GM12873 (cell line): ENCODE results near the gene PRDM11.

Source experiments
- TF ChIP-seq, protein P1 (sequence below): IDR thresholded peaks from 2 replicates; pipeline ENCODE4 v1.5.1; 2012; ENCODE audit warnings: low read depth, mild to moderate bottlenecking, moderate library complexity, low read length, control low read depth; ENCODE audit not compliant: insufficient read depth; ENCODE audit errors: missing control alignments

The PRDM11 gene

DNA sequence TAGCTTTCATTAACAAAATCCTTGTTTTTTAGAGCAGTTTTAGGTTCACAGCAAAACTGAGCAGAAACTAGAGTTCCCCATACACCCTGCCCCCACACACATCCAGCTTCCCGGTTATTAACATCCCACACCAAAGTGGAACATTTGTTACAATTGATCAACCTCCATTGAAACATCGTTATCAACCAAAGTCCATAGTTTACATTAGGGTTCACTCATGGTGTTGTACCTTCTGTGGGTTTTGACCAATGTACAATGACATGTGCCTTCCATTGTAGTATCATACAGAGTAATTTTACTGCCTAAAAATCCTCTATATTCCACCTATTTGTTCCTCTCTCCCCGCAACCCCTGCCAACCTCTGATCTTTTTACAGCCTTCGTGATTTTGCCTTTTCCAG lies 28.5 kb downstream of the PRDM11 start:
- TF ChIP-seq, protein P1, sequence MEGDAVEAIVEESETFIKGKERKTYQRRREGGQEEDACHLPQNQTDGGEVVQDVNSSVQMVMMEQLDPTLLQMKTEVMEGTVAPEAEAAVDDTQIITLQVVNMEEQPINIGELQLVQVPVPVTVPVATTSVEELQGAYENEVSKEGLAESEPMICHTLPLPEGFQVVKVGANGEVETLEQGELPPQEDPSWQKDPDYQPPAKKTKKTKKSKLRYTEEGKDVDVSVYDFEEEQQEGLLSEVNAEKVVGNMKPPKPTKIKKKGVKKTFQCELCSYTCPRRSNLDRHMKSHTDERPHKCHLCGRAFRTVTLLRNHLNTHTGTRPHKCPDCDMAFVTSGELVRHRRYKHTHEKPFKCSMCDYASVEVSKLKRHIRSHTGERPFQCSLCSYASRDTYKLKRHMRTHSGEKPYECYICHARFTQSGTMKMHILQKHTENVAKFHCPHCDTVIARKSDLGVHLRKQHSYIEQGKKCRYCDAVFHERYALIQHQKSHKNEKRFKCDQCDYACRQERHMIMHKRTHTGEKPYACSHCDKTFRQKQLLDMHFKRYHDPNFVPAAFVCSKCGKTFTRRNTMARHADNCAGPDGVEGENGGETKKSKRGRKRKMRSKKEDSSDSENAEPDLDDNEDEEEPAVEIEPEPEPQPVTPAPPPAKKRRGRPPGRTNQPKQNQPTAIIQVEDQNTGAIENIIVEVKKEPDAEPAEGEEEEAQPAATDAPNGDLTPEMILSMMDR: no peak

DNA sequence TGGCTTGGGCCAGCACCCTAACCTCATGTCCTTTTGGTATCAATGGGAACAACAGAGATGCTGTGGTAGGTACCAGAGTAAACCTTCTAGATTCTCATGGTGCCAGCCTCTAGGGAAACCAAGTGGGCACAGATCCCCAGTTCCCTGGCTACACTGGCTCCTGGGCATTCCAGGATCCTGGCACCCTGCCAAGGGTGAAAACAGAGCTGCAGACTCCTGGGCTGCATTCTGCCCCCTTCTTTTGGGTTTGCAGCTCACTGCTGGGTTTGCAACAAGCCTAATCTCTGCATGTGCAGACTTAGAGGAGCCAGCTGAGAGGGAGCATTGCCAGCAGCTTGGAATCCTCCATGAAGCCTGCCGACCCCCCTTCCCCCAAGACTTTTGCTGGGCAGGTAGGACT lies 30.6 kb downstream of the PRDM11 start:
- TF ChIP-seq, protein P1: no peak

DNA sequence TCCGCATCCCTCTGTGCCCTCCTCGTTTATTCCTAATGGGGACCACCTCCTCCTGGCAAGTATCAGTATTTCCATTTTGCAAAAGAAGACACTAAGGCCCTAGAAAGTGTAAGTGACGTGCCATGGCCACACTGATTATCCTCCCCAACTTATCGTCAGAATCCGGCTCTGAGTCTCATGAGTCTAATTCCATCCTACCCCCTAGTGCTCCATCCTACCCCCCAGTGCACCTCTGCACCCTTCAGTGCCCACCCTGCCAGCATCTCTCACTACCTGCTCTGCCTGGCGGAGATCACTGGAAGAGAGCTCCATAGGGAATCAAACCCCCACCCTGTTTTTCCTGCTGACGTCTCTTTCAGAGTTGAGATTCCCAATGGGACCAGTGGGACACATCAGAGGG lies 31.8 kb downstream of the PRDM11 start:
- TF ChIP-seq, protein P1: no peak

DNA sequence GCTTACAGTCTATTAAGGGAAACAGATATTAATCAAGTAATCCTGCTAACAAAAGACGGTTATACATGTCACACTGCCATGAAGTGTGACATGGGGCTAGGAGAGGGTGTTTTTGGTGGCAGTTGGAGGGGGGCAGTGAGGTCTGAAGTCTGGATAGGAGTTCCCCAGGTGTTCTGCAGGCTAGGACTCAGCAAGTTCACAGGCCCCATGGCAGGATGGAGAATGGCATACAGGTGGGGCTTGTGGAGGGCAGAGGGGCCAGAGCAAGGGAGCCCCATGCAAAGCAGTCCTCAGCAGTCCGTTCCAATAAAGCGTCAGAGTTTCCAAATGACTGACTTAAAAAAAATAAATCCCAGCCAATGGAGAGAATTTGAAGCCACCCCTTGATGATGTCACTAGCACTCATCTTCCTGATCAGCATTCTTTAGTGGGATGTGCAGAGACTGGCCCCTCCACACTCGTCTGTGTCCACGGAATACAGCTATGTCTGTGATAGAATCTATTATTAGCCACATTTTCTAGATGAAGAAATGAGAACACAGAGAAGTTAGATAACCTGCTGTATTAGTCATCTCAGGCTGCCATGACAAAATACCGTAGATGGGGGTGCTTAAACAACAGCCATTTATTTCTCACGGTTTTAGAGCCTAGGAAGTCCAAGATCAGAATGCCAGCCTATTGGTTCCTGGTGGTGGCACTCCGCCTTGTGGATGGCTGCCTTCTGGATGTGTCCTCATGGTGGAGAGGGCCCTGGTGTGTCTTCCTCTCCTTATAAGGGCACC lies 32.6 kb downstream of the PRDM11 start:
- TF ChIP-seq, protein P1: no peak

DNA sequence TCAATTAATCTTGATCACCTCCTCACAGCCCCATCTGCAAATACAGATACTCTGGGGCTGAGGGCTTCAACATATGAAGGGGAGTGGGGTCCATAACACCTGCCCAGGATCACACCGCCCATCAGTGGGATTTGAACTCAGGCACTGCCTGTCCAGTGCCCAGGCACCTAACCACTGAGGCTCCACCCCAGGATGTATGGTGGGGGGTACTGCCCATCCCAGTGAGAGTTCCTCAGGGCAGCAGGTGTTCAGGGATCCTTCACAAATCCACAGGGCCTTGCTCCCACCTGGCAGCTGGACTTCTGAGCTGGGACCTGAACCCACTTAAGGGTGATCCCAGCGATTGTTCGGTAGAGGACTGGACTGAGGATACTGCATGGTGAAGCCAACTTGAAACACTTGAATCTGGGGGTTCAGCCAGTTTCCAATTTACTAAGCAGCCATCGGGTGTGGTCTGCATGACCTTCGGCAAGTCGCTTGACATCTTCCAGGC lies 33.3 kb downstream of the PRDM11 start:
- TF ChIP-seq, protein P1: no peak

DNA sequence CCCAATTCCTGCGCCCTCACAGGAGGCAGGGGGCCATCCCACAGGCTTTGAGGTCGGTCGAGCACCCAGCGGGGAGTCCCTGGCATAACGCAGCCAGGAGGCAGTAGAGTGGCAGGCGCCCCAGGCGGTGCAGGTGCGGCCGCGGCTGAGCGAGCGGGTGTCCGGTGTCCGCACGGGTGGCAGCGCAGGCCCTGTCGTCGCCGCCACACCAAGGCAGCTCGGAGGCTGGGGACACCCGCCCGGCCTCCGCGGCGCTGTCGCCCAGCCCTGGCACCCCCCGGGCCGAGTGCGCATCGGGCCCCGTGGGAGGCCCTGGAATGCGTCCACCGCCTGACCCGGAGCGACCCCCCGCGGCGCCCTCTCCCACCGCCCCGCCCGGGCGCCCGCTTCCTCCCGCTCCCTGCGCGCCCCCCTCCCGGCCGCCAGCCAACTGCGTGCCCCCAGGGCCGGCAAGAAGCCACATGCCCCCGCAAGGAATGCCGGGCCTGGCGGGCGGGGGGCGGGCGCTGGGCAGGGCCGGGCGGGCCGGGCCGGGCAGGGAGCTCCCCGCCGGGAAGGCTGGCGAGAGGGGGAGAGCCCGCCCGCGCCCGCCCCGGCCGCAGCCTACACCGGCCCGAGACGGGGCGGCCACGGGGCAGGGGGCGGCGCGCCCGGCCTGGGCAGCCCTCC lies 33.9 kb downstream of the PRDM11 start:
- TF ChIP-seq, protein P1: no peak

DNA sequence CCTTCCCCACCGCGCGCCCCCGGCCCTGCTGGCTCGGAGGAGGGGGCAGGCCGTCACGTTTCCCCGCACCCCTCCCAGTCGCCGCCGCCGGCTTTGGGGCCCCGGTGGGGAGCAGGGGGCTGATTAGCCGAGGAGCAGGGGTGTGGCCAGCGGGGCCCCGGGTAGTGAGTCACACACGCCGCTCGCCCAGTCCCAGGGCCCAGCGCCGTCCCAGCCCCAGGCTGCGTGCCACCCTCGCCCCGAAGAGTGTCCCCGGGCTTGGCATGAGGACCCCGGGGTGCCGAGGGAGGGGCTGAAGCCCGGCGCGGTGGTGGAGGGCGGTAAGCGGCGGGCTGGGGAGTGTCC lies 34.4 kb downstream of the PRDM11 start:
- TF ChIP-seq, protein P1: no peak
